ENCODE data around the gene DLGAP1. TPM values are rescaled to one million over a fixed set of nuclear protein-coding genes. Genes with fewer than 3 reads are reported as not detected.

Gene DLGAP1
- total RNA-seq, 6 experiments from 2014 or later = 0.09 to 0.31 (median 0.18) TPM; not detected in 2

DNA sequence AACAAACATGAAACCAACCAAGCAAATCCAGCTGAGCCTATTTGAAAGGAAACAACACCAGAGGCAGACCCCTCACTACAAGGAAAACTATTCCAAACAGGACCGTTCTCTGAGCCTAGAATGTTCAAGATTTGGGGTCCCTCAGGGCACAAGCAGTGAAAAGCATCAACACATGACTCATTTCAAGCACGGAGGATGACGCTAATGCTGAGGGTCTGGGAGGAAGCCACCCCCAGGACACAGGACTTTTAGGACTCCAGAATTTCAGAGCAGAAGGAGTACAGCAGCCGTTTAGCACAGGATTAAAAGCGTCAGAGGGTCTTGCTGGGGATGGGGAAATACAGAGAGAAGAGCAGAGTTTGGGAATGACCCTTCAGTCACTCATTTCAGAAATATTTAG, 168.9 kb downstream of the DLGAP1 start:
- no peak overlapping the region for H3K4me3 ChIP-seq
- H3K27ac ChIP-seq = no peak overlapping the region
- H3K9me3 ChIP-seq = no peaks in the 10 kb centered on the region
- no peak for ATAC-seq
- H3K27me3 ChIP-seq = no peaks in the 10 kb centered on the region
- intact Hi-C loops (cut with DNase I) = no loop called here
- H3K4me1 ChIP-seq = no peaks in the 10 kb centered on the region
- no peaks in the 10 kb centered on the region for H3K36me3 ChIP-seq
- TF ChIP-seq POLR2A (IDR thresholded peaks at IDR 0.05) = no peak
- TF ChIP-seq, protein P1, sequence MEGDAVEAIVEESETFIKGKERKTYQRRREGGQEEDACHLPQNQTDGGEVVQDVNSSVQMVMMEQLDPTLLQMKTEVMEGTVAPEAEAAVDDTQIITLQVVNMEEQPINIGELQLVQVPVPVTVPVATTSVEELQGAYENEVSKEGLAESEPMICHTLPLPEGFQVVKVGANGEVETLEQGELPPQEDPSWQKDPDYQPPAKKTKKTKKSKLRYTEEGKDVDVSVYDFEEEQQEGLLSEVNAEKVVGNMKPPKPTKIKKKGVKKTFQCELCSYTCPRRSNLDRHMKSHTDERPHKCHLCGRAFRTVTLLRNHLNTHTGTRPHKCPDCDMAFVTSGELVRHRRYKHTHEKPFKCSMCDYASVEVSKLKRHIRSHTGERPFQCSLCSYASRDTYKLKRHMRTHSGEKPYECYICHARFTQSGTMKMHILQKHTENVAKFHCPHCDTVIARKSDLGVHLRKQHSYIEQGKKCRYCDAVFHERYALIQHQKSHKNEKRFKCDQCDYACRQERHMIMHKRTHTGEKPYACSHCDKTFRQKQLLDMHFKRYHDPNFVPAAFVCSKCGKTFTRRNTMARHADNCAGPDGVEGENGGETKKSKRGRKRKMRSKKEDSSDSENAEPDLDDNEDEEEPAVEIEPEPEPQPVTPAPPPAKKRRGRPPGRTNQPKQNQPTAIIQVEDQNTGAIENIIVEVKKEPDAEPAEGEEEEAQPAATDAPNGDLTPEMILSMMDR (IDR thresholded peaks at IDR 0.05) = no peak
- WGBS (ENCODE audit: insufficient coverage, low coverage, low lambda C conversion rate, missing lambda C conversion rate) = 63% methylated on average over 5 of the region's 5 CpGs
- DNase-seq = no peak

DNA sequence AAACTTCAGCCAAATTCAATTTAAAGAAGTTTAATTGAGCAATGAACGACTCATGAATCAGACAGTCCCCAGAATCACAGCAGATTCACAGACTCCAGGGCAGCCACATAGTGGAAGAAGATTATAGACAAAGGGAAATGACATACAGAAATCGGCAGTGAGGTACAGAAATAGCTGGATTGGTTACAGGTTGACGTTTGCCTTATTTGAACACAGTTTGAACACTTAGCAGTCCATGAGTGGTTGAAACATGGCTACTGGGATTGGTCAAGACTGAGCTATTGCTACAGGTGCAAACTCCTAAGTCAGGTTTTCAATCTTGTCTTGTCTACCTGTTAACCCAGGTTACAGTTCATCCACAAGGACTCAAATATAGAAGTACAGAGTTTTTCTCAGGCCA, 169.6 kb downstream of the DLGAP1 start:
- Histone ChIP-seq H3K27ac (no peak overlapping the region), H3K27me3 (no peaks in the 10 kb centered on the region), H3K36me3 (no peaks in the 10 kb centered on the region), H3K4me3 (no peak overlapping the region), H3K9me3 (no peaks in the 10 kb centered on the region), H3K4me1 (no peaks in the 10 kb centered on the region)
- TF ChIP-seq, protein P1 (IDR thresholded peaks at IDR 0.05) = no peak
- no peak for TF ChIP-seq POLR2A (IDR thresholded peaks at IDR 0.05)
- WGBS (ENCODE audit: insufficient coverage, low coverage, low lambda C conversion rate, missing lambda C conversion rate) = 40% methylated on average over 3 of the region's 3 CpGs
- intact Hi-C loops (cut with DNase I) = no loop called here
- DNase-seq = no peak
- ATAC-seq = no peak

DNA sequence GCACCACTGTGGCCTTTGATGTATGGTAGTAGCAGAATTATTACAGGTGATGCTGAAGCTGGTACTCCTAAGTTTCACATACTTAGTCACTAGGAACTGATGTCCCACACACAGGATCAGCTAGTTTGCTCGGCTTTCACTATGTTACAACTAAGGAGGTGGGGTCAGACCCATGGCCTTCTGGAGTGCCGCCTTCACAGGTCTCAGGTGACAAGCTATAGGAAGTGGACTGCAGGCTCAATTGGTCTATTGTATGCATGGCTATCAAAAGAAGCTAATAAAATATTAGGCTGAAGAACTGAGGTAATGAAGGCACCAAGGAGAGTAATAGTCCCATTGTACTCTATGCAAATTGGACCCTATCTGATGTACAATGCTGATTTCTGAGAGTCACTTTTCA, 170.6 kb downstream of the DLGAP1 start:
- no peak for DNase-seq
- no peak for ATAC-seq
- Histone ChIP-seq H3K4me3 (no peak overlapping the region), H3K36me3 (no peaks in the 10 kb centered on the region), H3K4me1 (no peaks in the 10 kb centered on the region), H3K27me3 (no peaks in the 10 kb centered on the region), H3K27ac (no peak overlapping the region), H3K9me3 (no peaks in the 10 kb centered on the region)
- 42% methylated on average over 2 of the region's 2 CpGs for WGBS (ENCODE audit: insufficient coverage, low coverage, low lambda C conversion rate, missing lambda C conversion rate)
- intact Hi-C loops (cut with DNase I) = no loop called here
- TF ChIP-seq POLR2A (IDR thresholded peaks at IDR 0.05) = no peak
- TF ChIP-seq, protein P1 (IDR thresholded peaks at IDR 0.05) = no peak

DNA sequence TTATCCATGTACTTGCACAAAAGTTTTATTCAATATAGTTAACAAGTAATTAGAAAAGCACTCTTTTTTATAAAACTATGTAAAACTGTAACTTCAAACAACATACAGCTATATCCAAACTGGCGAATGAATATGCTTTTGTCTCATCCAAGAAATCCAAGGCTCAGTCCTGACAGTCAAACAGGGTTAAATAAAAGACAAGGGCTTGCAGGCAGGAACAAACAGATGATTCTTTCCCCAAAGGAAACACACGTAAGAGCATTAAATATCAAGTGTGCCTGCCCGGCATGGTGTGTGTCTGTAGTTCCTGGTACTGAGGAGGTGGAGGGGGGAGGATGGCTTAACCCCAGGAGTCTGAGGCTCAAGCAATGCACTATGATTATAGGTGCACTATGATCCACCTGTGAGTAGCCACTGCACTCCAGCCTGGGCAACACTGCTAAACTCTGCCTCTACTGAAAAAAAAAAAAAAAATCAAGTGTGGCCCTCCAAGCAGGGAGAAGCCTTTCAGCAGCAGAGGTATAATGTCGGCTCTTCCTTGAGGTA, 171.3 kb downstream of the DLGAP1 start:
- DNase-seq (no peak), ATAC-seq (no peak)
- H3K27ac ChIP-seq = no peak overlapping the region
- intact Hi-C loops (cut with DNase I) = no loop called here
- TF ChIP-seq, protein P1 (IDR thresholded peaks at IDR 0.05) = no peak
- no peak for TF ChIP-seq POLR2A (IDR thresholded peaks at IDR 0.05)
- 44% methylated on average over 4 of the region's 4 CpGs for WGBS (ENCODE audit: insufficient coverage, low coverage, low lambda C conversion rate, missing lambda C conversion rate)
- no peaks in the 10 kb centered on the region for H3K9me3 ChIP-seq
- no peak overlapping the region for H3K4me3 ChIP-seq
- no peaks in the 10 kb centered on the region for H3K36me3 ChIP-seq
- H3K4me1 ChIP-seq = no peaks in the 10 kb centered on the region
- H3K27me3 ChIP-seq = no peaks in the 10 kb centered on the region

DNA sequence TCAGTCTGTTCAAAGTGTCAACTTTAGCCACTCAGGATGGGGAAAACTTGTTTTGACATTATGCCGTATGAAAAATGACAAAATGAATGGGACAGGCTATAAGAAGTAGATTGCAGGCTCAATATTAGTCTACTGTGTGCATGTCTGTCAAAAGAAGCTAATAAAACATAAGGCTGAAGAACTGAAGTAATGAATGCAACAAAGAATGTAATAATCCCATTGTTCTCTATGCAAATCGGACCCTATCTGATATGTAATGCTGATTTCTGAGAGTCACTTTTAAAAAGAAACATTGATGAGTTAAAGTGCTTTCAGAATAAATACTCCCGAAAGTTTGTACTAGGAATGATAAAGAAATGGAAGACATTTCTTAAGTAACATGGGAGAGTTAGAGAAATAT, 172.2 kb downstream of the DLGAP1 start:
- WGBS (ENCODE audit: insufficient coverage, low coverage, low lambda C conversion rate, missing lambda C conversion rate) = 42% methylated on average over 3 of the region's 3 CpGs
- H3K9me3 ChIP-seq = no peaks in the 10 kb centered on the region

More for the DNA sequence above, 172.2 kb downstream of the DLGAP1 start:
- DNase-seq = no peak
- TF ChIP-seq, protein P1 (IDR thresholded peaks at IDR 0.05) = no peak
- TF ChIP-seq POLR2A (IDR thresholded peaks at IDR 0.05) = no peak
- no peak overlapping the region for H3K4me3 ChIP-seq
- no peaks in the 10 kb centered on the region for H3K4me1 ChIP-seq
- ATAC-seq = no peak
- no peaks in the 10 kb centered on the region for H3K27me3 ChIP-seq
- H3K36me3 ChIP-seq = no peaks in the 10 kb centered on the region
- intact Hi-C loops (cut with DNase I) = no loop called here
- no peak overlapping the region for H3K27ac ChIP-seq

Data from right lobe of liver (tissue), 6 donors.